Measurements from ENCODE around the gene PSMB1.

Gene PSMB1

GRCh38 chr6:170552765-170553533, at the start of gene PSMB1:
Gene PSMB1 (minus strand): TSS chr6:170553307. CDS start chr6:170553242, 65 bp downstream.
- DNase-seq, result peak; percentile 94

DNA sequence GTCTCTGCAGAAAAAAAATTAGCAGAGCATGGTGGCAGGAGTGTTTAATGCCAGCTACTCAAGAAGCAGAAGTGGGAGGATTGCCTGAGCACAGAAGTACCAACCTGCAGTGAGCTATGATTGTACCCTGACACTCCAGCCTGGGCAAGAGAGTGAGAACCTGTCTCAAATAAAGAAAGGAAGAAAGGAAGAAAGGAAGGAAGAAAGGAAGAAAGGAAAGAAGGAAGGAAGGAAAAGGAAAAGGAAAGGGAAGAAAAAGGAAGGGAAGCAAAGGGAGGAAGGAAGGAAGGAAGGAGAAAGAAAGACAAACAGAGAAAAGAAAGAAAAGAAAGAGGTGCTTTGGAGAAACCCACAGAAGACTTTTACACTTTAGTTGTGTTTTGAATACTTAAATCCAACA, 44.2 kb upstream of the PSMB1 start:
- DNase-seq, result no peak

- DNase-seq, result no peak
Measured at GRCh38 chr6:170596426-170596825, 43.3 kb upstream of the PSMB1 start.

DNA sequence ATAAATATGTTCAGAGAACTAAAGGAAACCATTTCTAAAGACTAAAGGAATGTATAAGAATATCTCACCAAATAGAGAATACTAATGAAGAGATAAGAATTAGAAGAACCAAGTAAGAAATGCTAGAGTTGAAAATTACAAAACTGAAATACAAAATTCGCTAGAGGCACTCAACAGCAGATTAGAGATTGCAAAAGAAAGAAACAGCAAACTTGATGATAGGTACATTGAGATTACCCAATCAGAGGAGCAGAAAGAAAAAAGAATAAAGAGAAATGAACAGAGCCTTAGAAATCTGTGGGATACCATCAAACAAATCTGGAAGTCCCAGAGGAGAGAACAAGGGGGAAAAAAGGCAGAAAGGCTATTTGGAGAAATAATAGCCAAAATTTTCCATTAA, 37.6 kb upstream of the PSMB1 start:
- DNase-seq, result no peak

DNA sequence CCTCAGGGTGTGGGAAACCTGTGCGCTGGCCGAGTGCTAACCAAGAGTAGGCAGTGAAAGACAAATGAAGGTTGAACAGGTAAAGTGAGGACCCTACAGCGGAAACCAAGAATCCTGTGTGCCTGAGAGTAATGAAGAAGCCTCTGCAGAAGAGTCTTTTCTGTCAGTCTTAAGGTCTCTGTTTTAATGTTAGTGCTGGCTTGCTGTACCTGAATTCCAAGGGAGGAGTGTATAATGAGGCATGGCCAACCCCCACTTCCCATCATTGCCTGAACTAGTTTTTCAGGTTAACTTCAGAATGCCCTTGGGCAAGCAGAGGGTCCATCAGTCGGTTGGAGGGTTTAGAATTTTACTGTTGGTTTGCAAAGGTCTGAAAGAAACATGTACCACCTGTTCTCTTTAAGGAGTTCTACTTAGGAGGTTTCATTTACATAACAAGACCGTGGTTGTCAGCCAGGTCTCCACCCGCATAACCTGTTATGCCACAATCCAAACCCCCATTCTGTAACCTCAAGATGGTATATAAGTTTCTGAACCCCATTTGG, 31.9 kb upstream of the PSMB1 start:
- no peak for DNase-seq

DNA sequence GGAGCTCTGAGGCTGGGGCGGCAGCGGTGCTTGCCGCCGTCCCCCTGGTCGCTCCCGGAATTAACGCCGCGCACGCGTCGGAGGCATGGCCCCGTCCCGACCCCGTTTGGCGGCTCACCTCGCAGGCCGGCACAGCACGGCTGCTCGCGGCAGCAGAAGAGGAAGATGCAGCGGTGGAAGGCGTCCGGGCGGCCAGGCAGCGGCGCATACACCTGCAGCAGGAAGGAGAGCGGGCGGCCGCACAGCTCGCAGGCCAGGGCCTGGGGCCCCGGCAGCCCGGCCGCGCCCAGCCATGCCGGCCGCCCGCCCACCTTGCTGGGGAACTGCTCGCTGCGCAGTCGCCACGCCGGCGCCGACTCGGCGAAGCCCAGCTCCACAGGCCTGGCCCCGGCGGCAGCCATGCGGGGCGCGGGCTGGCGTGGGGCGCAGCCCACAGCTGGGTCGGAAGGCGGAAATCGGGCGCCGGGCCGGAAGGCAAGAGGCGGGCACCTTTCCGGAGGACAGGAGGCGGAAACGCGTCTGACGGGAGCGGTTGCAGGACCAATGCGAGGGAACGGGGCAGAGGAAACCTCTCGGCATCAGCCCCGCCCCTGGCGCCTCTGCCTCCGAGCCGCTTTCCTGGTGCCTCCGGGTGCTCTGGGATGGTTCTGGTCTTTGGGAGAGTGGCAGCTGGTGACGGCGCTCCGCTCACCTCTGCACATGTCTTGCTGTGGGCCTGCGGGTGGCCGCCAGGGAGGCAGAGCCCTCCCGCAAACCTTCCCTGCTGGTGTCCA, 31.3 kb upstream of the PSMB1 start, which contains the start of gene PDCD2:
TSS of gene PDCD2 (minus strand) at position 457 of the 773 bp plus-strand sequence. CDS start at position 401, 56 bp downstream.
- DNase-seq, result peak; percentile 96 to 98

GRCh38 chr6:170583756-170584180, 30.7 kb upstream of the PSMB1 start:
- peak in 1 of 2 experiments; percentile 29 for DNase-seq

- DNase-seq, result no peak
Measured at GRCh38 chr6:170578909-170579308, 25.8 kb upstream of the PSMB1 start.

DNA sequence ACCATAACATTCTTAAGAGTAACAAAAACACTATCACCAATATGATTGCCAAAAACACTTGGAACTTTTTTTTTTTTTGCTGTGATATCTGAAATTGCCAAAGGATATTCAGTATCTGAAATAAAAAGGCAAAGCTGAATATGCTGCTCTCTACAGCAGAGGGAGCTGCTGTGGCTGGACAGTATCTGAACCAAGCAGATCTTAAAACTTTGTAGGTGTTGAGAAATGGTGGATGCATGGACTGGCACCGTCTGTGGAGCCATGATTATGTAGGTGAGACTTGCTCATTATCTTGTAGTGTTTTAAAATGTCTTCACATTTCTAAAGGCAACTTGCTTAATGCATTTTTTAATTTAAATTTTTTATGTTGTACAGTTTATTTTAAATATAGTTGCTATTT, 22.1 kb upstream of the PSMB1 start:
- peak in 1 of 2 experiments; percentile 47 for DNase-seq

- DNase-seq, result no peak
Measured at GRCh38 chr6:170572704-170573466, 19.8 kb upstream of the PSMB1 start.

DNA sequence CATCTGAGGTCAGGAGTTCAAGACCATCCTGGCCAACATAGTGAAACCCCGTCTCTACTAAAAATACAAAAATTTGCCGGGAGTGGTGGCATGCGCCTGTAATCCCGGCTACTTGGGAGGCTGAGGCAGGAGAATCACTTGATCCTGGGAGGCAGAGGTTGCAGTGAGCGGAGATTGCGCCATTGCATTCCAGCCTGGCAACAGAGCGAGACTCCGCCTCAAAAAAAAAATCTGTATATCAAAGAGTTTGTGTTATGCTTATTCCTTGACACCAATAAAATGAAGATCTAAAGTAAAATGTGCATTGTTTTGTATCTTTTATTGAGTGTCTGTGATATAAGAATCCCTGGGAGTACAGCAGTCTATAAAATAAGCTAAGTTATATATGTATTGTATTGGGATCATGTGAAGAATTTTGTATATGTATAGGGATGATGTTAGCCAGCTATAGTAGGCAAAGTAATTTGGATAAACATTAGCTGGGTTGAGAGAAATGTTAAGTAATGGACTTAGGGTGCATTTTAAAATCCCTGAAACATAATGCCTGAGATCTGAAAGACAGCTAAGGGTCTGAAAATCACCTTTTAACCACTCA, 11.9 kb upstream of the PSMB1 start:
- DNase-seq, result no peak

GRCh38 chr6:170561555-170561954, 8.4 kb upstream of the PSMB1 start:
- DNase-seq, result no peak

DNA sequence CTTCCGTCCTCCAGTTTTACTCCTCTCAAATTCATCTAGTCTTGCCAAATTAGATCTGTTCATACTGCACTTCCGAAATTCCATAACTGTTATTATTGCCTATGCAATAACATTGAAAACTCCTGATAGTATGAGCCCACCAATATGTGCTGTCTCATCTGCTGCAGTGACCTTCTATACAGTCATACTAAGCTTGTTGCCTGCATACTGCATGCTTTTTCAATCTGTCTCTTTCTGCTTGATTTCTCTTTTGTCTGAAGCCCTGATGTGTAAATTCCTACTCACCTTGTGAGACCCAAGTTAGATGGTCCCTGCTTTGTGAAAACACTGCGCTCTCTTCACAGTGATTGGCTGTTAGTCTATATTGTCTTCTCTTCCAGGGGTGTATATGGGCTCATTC, 2.2 kb upstream of the PSMB1 start:
- DNase-seq, result no peak

- no peak for DNase-seq
Measured at GRCh38 chr6:170554796-170555137, 1.7 kb upstream of the PSMB1 start.

GRCh38 chr6:170554013-170554795, 1.1 kb upstream of the PSMB1 start, which contains the start of gene TBP:
Gene TBP (plus strand): TSS chr6:170554369. CDS start chr6:170557030, 2,661 bp downstream.
- DNase-seq, result peak; percentile 98

GRCh38 chr6:170553534-170554012, 466 bp upstream of the PSMB1 start:
- DNase-seq, result peak; percentile 76 to 81

DNA sequence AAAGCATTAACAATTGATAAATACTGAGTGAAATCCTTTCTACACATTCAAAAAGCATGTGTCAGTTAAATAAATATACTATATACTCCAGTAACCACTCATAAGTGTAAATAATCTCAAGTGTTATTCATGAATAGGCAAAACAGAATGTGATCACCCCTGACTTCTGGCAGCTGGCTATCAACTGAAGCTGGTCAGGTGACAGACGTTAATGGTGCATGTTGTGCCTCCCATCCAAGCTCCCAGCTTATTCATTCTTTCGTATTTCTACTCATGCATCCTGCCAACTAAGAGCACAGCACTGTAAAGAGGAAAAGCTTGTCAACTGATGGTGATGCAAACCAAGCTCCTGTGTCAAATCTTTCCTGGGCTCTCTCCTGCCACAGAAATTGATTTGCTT, 7.7 kb downstream of the PSMB1 start:
- DNase-seq, result no peak

DNA sequence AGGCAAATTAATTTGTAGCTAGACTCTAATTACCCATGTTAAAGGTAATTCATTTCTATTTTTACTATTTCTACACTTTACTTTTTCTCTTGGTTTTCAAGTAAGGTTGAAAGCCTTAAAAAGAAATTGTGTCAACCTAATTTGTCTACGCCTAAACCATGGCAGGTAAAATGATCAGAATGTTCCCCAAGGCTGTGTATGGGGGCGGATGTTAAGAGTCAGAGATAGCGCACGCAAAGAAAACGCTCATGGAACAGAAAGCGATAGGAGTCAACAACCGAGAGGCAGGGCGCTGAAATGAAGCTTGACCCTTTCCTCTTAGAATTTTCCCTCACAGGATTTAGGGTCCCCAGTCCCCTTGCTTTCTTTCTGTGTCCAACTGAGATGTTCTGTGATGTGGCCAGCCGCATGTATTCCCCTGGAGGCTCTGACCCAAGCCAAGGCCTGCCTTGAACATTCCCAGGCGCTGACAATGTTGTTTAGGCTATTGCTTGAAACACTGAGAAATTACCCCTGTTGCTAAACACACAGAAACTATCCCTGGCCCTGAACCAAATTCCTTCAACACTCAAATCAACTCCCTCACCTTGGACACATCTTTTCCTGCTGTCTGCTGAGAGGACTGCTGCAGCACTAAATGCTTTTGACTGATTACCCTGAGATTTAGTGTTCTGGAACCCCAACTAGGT, 10.9 kb downstream of the PSMB1 start:
- no peak for DNase-seq

GRCh38 chr6:170537329-170537728, 15.8 kb downstream of the PSMB1 start:
- DNase-seq, result no peak

DNA sequence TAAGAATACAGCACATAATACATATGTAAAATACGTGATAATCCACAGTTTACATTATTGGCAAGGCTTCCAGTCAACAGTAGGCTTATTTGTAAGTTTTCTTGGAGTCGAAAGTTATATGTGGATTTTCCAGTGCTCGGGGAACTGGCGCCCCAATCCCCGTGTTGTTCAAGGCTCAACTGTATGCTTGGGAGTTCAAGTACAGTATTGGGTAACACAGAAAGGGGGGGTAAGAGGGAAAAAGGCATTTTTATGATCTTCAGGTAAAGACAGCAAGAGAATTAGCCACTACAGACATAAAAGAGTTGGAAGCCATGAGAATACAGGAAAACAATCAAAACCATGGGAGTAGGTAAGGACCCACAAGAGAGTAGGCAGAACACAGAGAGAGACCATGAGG, 16.4 kb downstream of the PSMB1 start:
- DNase-seq, result no peak

DNA sequence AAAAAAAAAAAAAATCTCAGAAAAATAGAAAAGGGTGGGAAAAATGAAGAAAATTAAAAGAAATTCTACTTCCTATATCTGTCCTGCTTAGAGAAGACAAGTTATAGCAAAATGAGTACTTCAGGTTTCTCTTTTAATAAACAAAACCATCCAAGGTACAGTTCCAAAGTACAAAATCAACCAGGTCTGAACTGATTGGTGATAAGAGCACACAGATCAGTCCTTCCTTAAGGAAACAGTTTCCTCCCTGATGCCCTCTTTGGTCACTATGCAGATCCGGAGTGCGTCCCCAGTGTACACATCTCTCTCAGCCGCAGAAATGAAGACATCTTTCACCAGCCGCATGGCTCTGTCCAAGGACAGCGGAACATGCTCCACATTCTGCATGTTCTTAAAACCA, 18.1 kb downstream of the PSMB1 start:
- no peak for DNase-seq
